Measurements from ENCODE around the gene NRXN3.

The NRXN3 gene

GRCh38 chr14:79037593-79037992 is 867.4 kb downstream of the NRXN3 start:
- DNase-seq, result no peak

GRCh38 chr14:79040790-79041189 is 870.6 kb downstream of the NRXN3 start:
- DNase-seq, result no peak

- DNase-seq, result no peak
Observed at GRCh38 chr14:79043194-79043889, 873.2 kb downstream of the NRXN3 start.

GRCh38 chr14:79044894-79045624 is 874.9 kb downstream of the NRXN3 start:
- DNase-seq, result no peak

- DNase-seq, result no peak
Observed at GRCh38 chr14:79050787-79051727, 880.9 kb downstream of the NRXN3 start.

- no peak for DNase-seq
Observed at GRCh38 chr14:79051742-79052141, 881.6 kb downstream of the NRXN3 start.

GRCh38 chr14:79056879-79057278 is 886.7 kb downstream of the NRXN3 start:
- no peak for DNase-seq

GRCh38 chr14:79057333-79057732 is 887.2 kb downstream of the NRXN3 start:
- DNase-seq, result no peak

- no peak for DNase-seq
Observed at GRCh38 chr14:79062226-79062625, 892.1 kb downstream of the NRXN3 start.

- no peak for DNase-seq
Observed at GRCh38 chr14:79064214-79064613, 894.0 kb downstream of the NRXN3 start.

GRCh38 chr14:79074510-79074909 is 904.3 kb downstream of the NRXN3 start:
- no peak for DNase-seq

- no peak for DNase-seq
Observed at GRCh38 chr14:79076428-79076827, 906.3 kb downstream of the NRXN3 start.

- no peak for DNase-seq
Observed at GRCh38 chr14:79077096-79077495, 906.9 kb downstream of the NRXN3 start.

GRCh38 chr14:79080040-79080439 is 909.9 kb downstream of the NRXN3 start:
- DNase-seq, result no peak

GRCh38 chr14:79082883-79083282 is 912.7 kb downstream of the NRXN3 start:
- DNase-seq, result no peak

GRCh38 chr14:79083356-79083755 is 913.2 kb downstream of the NRXN3 start:
- DNase-seq, result no peak

GRCh38 chr14:79084861-79085260 is 914.7 kb downstream of the NRXN3 start:
- DNase-seq, result no peak

- no peak for DNase-seq
Observed at GRCh38 chr14:79089576-79089975, 919.4 kb downstream of the NRXN3 start.

GRCh38 chr14:79090641-79091180 is 920.5 kb downstream of the NRXN3 start:
- DNase-seq, result no peak

GRCh38 chr14:79091381-79091963 is 921.3 kb downstream of the NRXN3 start:
- no peak for DNase-seq

- no peak for DNase-seq
Observed at GRCh38 chr14:79093531-79093930, 923.4 kb downstream of the NRXN3 start.

GRCh38 chr14:79094951-79095350 is 924.8 kb downstream of the NRXN3 start:
- no peak for DNase-seq

GRCh38 chr14:79096811-79097210 is 926.6 kb downstream of the NRXN3 start:
- no peak for DNase-seq

Data from CD4-positive, alpha-beta T cell treated with Interleukin-15 for 1 hour (primary cell).